H9 (cell line): ENCODE measurements around the gene SLC22A31. TPM values are rescaled to one million over a fixed set of nuclear protein-coding genes. Genes with fewer than 3 reads are reported as not detected.

Experiments used
- DNase-seq: peaks from one replicate; pipeline ENCODE4 v3.0.0-alpha.2; 2017
- H2AFZ ChIP-seq: one replicate; pipeline ENCODE4 v1.6.1; 2013; ENCODE audit warnings: mild to moderate bottlenecking, low read length, control low read depth, moderate library complexity
- H2AK5ac ChIP-seq: 2 replicates; pipeline ENCODE4 v1.6.1; 2013; ENCODE audit warnings: low read length, control low read depth, mixed read lengths; ENCODE audit not compliant: insufficient read length
- H2BK120ac ChIP-seq: one replicate; pipeline ENCODE4 v1.6.1; 2013; ENCODE audit warnings: low read depth, mild to moderate bottlenecking, low read length, control low read depth, inconsistent platforms; ENCODE audit not compliant: poor library complexity, severe bottlenecking
- H2BK12ac ChIP-seq: 2 replicates; pipeline ENCODE4 v1.6.1; 2013; ENCODE audit warnings: low read length, control low read depth, mixed read lengths, low read depth; ENCODE audit not compliant: insufficient read length
- H2BK15ac ChIP-seq: 2 replicates; pipeline ENCODE4 v1.6.1; 2013; ENCODE audit warnings: low read depth, low read length, control low read depth
- H2BK20ac ChIP-seq: one replicate; pipeline ENCODE4 v1.6.1; 2013; ENCODE audit warnings: low read depth, mild to moderate bottlenecking, low read length, control low read depth, inconsistent platforms; ENCODE audit not compliant: poor library complexity, severe bottlenecking
- H2BK5ac ChIP-seq: 2 replicates; pipeline ENCODE4 v1.6.1; 2013; ENCODE audit warnings: low read length, control low read depth, mixed read lengths; ENCODE audit not compliant: insufficient read length
- H3K14ac ChIP-seq: 2 replicates; pipeline ENCODE4 v1.6.1; 2013; ENCODE audit warnings: low read length, control low read depth; ENCODE audit not compliant: insufficient read depth
- H3K18ac ChIP-seq: 2 replicates; pipeline ENCODE4 v1.6.1; 2013; ENCODE audit warnings: low read depth, mild to moderate bottlenecking, mixed read lengths, low read length, control low read depth; ENCODE audit not compliant: insufficient read length
- H3K23ac ChIP-seq: 2 replicates; pipeline ENCODE4 v1.6.1; 2013; ENCODE audit warnings: low read length, control low read depth, mixed read lengths, low read depth; ENCODE audit not compliant: insufficient read length
- H3K23me2 ChIP-seq: 2 replicates; pipeline ENCODE4 v1.6.1; 2013; ENCODE audit warnings: low read depth, mild to moderate bottlenecking, mixed read lengths, low read length, control low read depth; ENCODE audit not compliant: insufficient read length, poor library complexity, severe bottlenecking
- H3K27ac ChIP-seq: 2 replicates; pipeline ENCODE4 v1.5.1; 2013; ENCODE audit warnings: low read length, control low read depth, mixed read lengths, low read depth; ENCODE audit not compliant: insufficient read length
- H3K27me3 ChIP-seq: 2 replicates; pipeline ENCODE4 v1.6.1; 2013; ENCODE audit warnings: low read length, control low read depth, inconsistent platforms; ENCODE audit not compliant: insufficient read depth
- H3K4ac ChIP-seq: 2 replicates; pipeline ENCODE4 v1.6.1; 2013; ENCODE audit warnings: low read depth, mild to moderate bottlenecking, control low read depth, inconsistent platforms, low read length, moderate library complexity
- H3K4me1 ChIP-seq: 2 replicates; pipeline ENCODE4 v1.6.1; 2013; ENCODE audit warnings: low read length, control low read depth, inconsistent platforms; ENCODE audit not compliant: insufficient read depth
- H3K4me2 ChIP-seq: 2 replicates; pipeline ENCODE4 v1.6.1; 2013; ENCODE audit warnings: low read length, control low read depth, mixed read lengths; ENCODE audit not compliant: insufficient read length, insufficient read depth
- H3K56ac ChIP-seq: 2 replicates; pipeline ENCODE4 v1.6.1; 2013; ENCODE audit warnings: low read depth, mild to moderate bottlenecking, mixed read lengths, low read length, control low read depth; ENCODE audit not compliant: insufficient read length
- H3K79me1 ChIP-seq: 2 replicates; pipeline ENCODE4 v1.6.1; 2013; ENCODE audit warnings: low read depth, mild to moderate bottlenecking, moderate library complexity, low read length, control low read depth, inconsistent platforms; ENCODE audit not compliant: insufficient read depth, poor library complexity, severe bottlenecking
- H3K79me2 ChIP-seq: 2 replicates; pipeline ENCODE4 v1.6.1; 2013; ENCODE audit warnings: low read length, control low read depth, inconsistent platforms; ENCODE audit not compliant: insufficient read depth
- H3K9ac ChIP-seq: 2 replicates; pipeline ENCODE4 v1.6.1; 2013; ENCODE audit warnings: low read length, control low read depth, mixed read lengths; ENCODE audit not compliant: insufficient read length; ENCODE audit errors: extremely low read depth
- H3K9me3 ChIP-seq: one replicate; pipeline ENCODE4 v1.6.1; 2013; ENCODE audit warnings: low read depth, low read length, inconsistent platforms; ENCODE audit not compliant: control insufficient read depth
- H3T11ph ChIP-seq: one replicate; pipeline ENCODE4 v1.6.1; 2013; ENCODE audit warnings: mild to moderate bottlenecking, low read length, control low read depth, inconsistent platforms
- H4K20me1 ChIP-seq: one replicate; pipeline ENCODE4 v1.6.1; 2013; ENCODE audit not compliant: control insufficient read depth, insufficient read length, insufficient read depth
- H4K5ac ChIP-seq: 2 replicates; pipeline ENCODE4 v1.6.1; 2013; ENCODE audit warnings: low read depth, mild to moderate bottlenecking, mixed read lengths, low read length, control low read depth; ENCODE audit not compliant: insufficient read length
- H4K8ac ChIP-seq: replicated peaks from 2 replicates; pipeline ENCODE4 v1.6.1; 2013; ENCODE audit warnings: low read length, control low read depth, mixed read lengths, low read depth; ENCODE audit not compliant: insufficient read length
- H4K91ac ChIP-seq: 2 replicates; pipeline ENCODE4 v1.6.1; 2013; ENCODE audit warnings: low read depth, mild to moderate bottlenecking, moderate library complexity, mixed read lengths, low read length, control low read depth; ENCODE audit not compliant: insufficient read length
- H3K27ac Mint-ChIP-seq, 3 experiments: 2 replicates in 2 of 3; 3 replicates in 1 of 3; pipeline ENCODE4 v1.8.0; 2020 to 2021; ENCODE audit warnings: mixed read lengths in 3 of 3, mild to moderate bottlenecking in 1 of 3, moderate library complexity in 1 of 3
- H3K27me3 Mint-ChIP-seq: 2 replicates; pipeline ENCODE4 v1.8.0; 2021; ENCODE audit warnings: low read depth, mild to moderate bottlenecking, moderate library complexity, mixed read lengths
- H3K36me3 Mint-ChIP-seq, 3 experiments: 2 replicates in 2 of 3; 3 replicates in 1 of 3; pipeline ENCODE4 v1.8.0; 2020 to 2021; ENCODE audit warnings: low read depth in 3 of 3, mixed read lengths in 3 of 3; ENCODE audit not compliant: insufficient read depth in 1 of 3
- H3K4me1 Mint-ChIP-seq, 2 experiments: 2 replicates each; pipeline ENCODE4 v1.8.0; 2020; ENCODE audit warnings: mixed read lengths in 2 of 2
- H3K4me3 Mint-ChIP-seq, 2 experiments: 2 replicates in 1 of 2; 3 replicates in 1 of 2; pipeline ENCODE4 v1.8.0; 2020 to 2021; ENCODE audit warnings: mild to moderate bottlenecking in 2 of 2, mixed read lengths in 2 of 2, moderate library complexity in 1 of 2
- H3K9me3 Mint-ChIP-seq, 2 experiments: 2 replicates in 1 of 2; 3 replicates in 1 of 2; pipeline ENCODE4 v1.8.0; 2020; ENCODE audit warnings: mild to moderate bottlenecking in 2 of 2, mixed read lengths in 2 of 2, moderate library complexity in 1 of 2
- CTCF ChIP-seq: fragments of 200-600 bp; sonication (generic); conservative IDR thresholded peaks from 3 replicates; pipeline ENCODE4 v1.8.0; 2021; ENCODE audit warnings: antibody characterized with exemption, mild to moderate bottlenecking
- WGBS: extraction: QIAGEN DNeasy Blood & Tissue Kit; methylation state at CpG from one replicate; pipeline ENCODE4 v1.1.7; 2013; ENCODE audit warnings: missing lambda C conversion rate, low lambda C conversion rate, mixed read lengths; ENCODE audit not compliant: insufficient read length; ENCODE audit errors: extremely low coverage; 5-methylcytosine and 5-hydroxymethylcytosine counted together
- total RNA-seq: library from RNA; stranded (reverse); gene quantifications from 2 replicates; pipeline ENCODE4 v1.2.1, GENCODE V29; 2021

Gene SLC22A31
- total RNA-seq, 1 experiment from 2014 or later, result 7.7 TPM

GRCh38 chr16:89183463-89183862 lies 16.9 kb downstream of the SLC22A31 start:
- Histone ChIP-seq H2BK20ac (no peak overlapping the region), H3K4me2 (no peak overlapping the region), H3K14ac (no peak overlapping the region), H3K18ac (no peak overlapping the region), H4K91ac (no peak overlapping the region), H4K5ac (no peak overlapping the region), H3K27me3 (no peaks in the 10 kb centered on the region), H3K9ac (no peak overlapping the region), H2BK120ac (no peak overlapping the region), H3K4me1 (no peaks in the 10 kb centered on the region), H3T11ph (no peak overlapping the region), H4K8ac (no peak overlapping the region), H3K23me2 (no peaks in the 10 kb centered on the region), H2AFZ (no peak overlapping the region), H2AK5ac (no peak overlapping the region), H3K23ac (no peak overlapping the region), H3K79me1 (no peaks in the 10 kb centered on the region), H3K56ac (no peak overlapping the region), H2BK15ac (no peak overlapping the region), H3K27ac (no peak overlapping the region), H3K9me3 (no peaks in the 10 kb centered on the region), H2BK5ac (no peak overlapping the region), H4K20me1 (no peaks in the 10 kb centered on the region), H2BK12ac (no peak overlapping the region), H3K79me2 (no peaks in the 10 kb centered on the region), H3K4ac (no peak overlapping the region)
- no peaks in the 10 kb centered on the region for H3K4me1 Mint-ChIP-seq
- no peak overlapping the region for H3K27ac Mint-ChIP-seq
- no peak overlapping the region for H3K4me3 Mint-ChIP-seq
- peaks cover 15% of the 10 kb centered on the region for H3K27me3 Mint-ChIP-seq
- DNase-seq, result no peak
- no peaks in the 10 kb centered on the region for H3K36me3 Mint-ChIP-seq
- H3K9me3 Mint-ChIP-seq, result no peaks in the 10 kb centered on the region; a peak in 1 of 5 replicates
- 0 out of 3 replicates have a peak, but pooled peaks have one; percentile 8 for TF ChIP-seq CTCF
- no CpG with 5 or more reads among the region's 13 CpGs for WGBS
